ENCODE measurements around the gene GORAB.

The GORAB gene

DNA sequence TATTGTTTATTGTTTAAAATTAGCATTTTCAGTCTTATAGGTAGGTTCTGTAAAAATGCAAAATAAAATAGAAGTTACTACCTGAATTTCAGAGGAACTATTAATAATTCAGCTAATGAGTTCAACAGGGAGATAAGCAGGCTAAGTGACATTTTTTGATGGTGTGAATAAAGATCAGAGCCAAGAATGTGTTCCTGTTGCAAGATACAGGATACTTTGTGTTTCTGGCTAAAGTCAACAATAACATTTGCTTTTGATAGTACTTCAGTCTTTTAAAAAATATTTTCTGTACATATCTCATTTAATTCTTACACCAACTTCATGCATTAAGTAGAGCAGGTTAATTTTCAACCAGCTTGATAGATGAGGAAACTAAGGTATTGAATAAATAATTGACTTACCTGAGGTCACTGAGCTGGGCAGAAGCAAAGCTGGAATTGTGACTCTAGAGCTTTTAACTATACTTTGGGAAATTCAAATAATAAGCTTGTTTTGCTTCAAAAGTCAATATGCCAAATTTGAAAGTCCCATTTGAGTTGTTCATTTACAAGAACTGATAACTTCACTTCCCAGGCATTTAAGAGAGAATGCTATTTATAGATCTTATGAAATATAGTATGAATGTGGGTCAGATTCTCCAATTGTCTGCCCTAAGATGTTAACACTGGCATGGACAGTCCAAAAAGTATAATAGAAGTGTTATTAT is 6.0 kb downstream of the GORAB start:
- no peak for DNase-seq (ENCODE audit: low spot score)
- FAIRE-seq: no peak

DNA sequence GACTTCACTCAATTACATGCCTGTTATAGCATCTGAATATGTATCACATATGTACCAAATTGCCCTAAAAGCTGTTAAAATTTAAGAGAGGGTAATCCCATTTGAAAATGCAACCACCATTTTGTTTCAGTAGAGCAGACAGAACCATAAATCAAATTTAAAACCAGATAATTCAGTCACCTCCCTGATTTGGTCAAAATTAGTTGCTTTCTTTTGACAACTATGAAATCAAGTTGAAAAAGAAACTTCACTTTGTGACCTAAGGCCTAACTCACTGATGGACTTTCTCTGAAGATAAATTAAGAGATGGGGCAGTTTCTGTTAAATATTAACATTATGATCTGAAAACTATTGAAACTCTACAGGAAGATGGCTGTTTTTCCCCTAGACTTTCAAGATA is 6.7 kb downstream of the GORAB start:
- DNase-seq (ENCODE audit: low spot score): no peak
- FAIRE-seq: no peak

DNA sequence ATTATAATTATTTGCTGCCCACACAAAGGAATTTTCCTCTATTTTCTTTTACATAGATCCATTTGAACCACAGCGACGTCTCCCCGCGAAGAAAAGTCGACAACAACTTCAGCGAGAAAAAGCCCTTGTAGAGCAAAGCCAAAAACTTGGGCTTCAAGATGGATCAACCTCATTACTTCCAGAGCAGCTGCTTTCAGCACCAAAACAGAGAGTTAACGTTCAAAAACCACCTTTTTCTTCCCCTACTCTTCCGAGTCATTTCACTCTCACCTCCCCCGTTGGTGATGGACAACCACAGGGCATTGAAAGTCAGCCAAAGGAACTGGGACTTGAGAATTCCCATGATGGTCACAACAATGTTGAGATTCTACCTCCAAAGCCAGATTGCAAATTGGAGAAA is 7.2 kb downstream of the GORAB start:
- FAIRE-seq: no peak
- no peak for DNase-seq (ENCODE audit: low spot score)

GRCh38 chr1:170544624-170545023 is 12.7 kb downstream of the GORAB start:
- FAIRE-seq: no peak
- DNase-seq (ENCODE audit: low spot score): no peak

GRCh38 chr1:170545476-170545875 is 13.5 kb downstream of the GORAB start:
- DNase-seq (ENCODE audit: low spot score): no peak
- FAIRE-seq: no peak

- DNase-seq (ENCODE audit: low spot score) (no peak), FAIRE-seq (no peak)
These were observed 15.3 kb downstream of the GORAB start for GRCh38 chr1:170547255-170547654.

- FAIRE-seq (no peak), DNase-seq (ENCODE audit: low spot score) (no peak)
These were observed 16.5 kb downstream of the GORAB start for GRCh38 chr1:170548497-170548896.

GRCh38 chr1:170555370-170555769 is 23.4 kb downstream of the GORAB start:
- FAIRE-seq (no peak), DNase-seq (ENCODE audit: low spot score) (no peak)

DNA sequence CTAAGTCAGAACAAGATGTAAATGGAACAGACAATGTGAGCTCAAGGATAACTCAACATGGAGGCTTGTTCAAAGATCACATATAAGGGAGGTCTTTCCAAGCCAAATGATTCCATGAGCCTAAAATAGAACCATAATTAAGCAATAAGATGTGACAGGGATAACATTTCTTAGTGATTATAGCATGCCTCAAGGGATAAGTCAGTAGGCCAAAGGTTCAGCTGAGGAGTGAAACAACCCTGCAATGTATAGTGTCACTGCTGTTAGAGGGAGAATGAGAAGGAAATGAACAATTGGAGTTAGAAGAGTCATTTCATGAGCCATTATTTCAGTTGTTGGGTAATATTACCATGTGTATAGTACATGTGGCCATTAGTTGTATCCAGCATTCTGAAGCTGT is 25.0 kb downstream of the GORAB start:
- FAIRE-seq: no peak
- DNase-seq (ENCODE audit: low spot score): no peak

GRCh38 chr1:170558731-170559130 is 26.8 kb downstream of the GORAB start:
- no peak for FAIRE-seq
- DNase-seq (ENCODE audit: low spot score): no peak

- FAIRE-seq (no peak), DNase-seq (ENCODE audit: low spot score) (no peak)
These were observed 27.2 kb downstream of the GORAB start for GRCh38 chr1:170559166-170559565.

GRCh38 chr1:170560681-170561285 is 28.8 kb downstream of the GORAB start:
- DNase-seq (ENCODE audit: low spot score) (no peak), FAIRE-seq (no peak)

DNA sequence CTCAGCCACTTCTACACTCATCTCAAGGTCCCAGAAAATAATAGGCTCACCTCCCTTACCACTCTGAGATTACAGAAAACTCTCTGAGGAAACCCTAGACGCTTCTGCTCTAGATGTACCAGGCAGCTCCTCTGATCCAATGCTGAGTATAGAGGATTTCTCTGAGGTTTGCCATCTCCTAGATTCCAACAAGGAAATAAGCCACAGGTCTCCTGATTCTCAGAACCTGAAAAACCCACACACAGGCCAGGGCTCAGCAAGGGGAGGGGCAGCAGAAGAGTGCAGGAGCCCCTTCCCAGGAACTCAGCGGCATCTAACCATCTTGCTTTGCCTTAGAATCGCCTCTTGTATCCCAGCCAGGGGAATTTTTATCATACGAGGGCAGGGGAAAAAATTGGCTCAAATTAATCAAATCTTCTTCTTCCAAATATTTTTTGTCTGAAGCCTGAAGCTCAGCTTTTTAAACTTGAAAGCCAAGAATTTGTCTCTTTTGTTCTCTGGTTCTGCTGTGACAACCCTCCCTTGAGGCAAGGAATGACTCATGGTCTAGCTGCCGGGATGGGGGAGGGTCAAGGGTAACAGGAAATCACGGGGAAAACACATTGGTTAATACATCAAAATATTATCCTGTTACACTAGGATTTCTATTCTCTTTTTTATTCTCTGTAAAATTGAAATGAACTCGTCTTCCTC is 30.8 kb downstream of the GORAB start:
- DNase-seq (ENCODE audit: low spot score) (peak; percentile 73), FAIRE-seq (no peak)

DNA sequence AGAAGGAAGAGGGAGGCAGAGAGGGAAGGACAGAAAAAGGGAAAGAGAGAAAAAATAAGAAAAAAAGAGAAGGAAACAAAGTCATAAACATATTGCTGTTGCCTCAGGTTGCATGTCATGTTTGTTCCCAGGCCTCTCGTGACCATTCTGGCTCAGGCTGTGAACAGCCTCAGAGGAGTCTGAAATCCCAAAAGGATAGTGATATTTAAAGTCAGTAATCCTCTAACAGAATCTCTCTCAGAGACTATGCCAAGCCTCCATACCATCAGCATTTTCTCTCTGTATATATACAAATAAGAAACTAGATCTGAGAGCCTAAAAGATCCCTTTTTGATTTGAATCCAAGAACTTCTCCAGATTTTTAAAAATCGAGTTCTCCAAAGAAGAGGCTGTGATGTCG is 35.2 kb downstream of the GORAB start:
- no peak for FAIRE-seq

GRCh38 chr1:170568197-170568596 is 36.2 kb downstream of the GORAB start:
- no peak for FAIRE-seq
- DNase-seq (ENCODE audit: low spot score): no peak

More for the DNA sequence above, 35.2 kb downstream of the GORAB start:
- no peak for DNase-seq (ENCODE audit: low spot score)

GRCh38 chr1:170576980-170577379 is 45.0 kb downstream of the GORAB start:
- FAIRE-seq: no peak
- DNase-seq (ENCODE audit: low spot score): no peak

GRCh38 chr1:170578359-170578758 is 46.4 kb downstream of the GORAB start:
- FAIRE-seq (no peak), DNase-seq (ENCODE audit: low spot score) (no peak)

DNA sequence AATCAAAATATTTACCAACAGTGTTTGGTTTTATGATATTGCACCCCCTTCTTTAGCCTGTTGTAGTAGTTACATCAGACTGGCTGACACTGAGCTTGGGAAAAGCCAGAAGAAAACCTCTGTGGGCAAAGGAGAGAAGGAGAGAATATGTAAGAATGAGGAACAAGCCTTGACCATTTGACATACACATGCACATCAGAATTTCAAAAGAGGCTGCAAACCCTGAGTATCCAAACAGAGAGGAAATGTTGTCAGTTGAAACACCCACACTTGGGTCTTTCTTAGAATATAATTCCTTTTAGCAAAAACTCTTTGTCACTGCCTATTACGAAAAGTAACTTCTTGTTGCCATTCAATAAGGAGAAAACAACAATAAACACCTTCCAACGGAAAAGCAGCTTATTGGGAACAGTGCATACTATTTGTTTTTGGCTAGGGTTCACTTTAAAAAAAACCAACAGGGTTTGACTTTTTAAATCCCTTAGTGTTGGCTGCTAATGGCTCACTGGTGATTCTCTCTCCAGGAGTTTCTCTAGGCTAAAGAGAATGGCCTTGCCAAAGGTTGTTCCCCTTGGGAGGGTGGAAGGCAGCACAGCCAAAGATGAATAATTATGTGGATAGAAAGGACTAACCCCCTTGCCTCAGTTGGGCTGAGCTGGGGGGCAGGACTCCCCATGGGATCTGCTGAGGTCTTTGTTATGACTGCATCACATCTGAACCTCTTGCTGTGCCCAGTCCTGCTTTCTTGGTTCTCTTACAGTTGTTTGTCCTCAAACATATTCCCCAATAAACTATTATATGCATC is 48.9 kb downstream of the GORAB start:
- FAIRE-seq (no peak), DNase-seq (ENCODE audit: low spot score) (no peak)

GRCh38 chr1:170583186-170583585 is 51.2 kb downstream of the GORAB start:
- FAIRE-seq (no peak), DNase-seq (ENCODE audit: low spot score) (no peak)

- no peak for DNase-seq (ENCODE audit: low spot score)
- no peak for FAIRE-seq
These were observed 54.6 kb downstream of the GORAB start for GRCh38 chr1:170586321-170587252.

DNA sequence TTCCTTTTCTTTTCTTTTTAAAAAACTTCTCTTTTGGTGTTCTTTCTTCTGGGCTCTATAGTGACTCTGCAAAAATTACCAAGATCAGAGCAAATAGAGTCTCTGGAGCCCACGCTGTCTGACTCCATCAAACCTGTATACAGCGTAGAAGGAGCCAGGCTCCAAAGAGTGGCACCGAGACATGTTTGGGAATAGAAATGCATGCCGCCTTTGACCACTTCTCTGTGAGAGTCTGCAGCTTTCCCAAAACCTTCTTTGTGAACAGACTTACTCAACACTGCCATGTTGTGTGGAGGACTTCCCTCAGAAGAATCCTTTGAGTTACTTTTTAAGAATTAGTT is 55.3 kb downstream of the GORAB start:
- FAIRE-seq (no peak), DNase-seq (ENCODE audit: low spot score) (no peak)
